HG02642 (cell line): ENCODE results near the gene PAPSS1.

Source experiments
- ATAC-seq: cut with Tn5 transposase; IDR thresholded peaks from one replicate; pipeline ENCODE4 v1.9.1; 2021; ENCODE audit warnings: mild to moderate bottlenecking; ENCODE audit not compliant: unreplicated experiment, poor library complexity

Gene PAPSS1

GRCh38 chr4:107631560-107631959 is 88.5 kb downstream of the PAPSS1 start:
- no peak for ATAC-seq

GRCh38 chr4:107630185-107630705 is 89.8 kb downstream of the PAPSS1 start:
- no peak for ATAC-seq

- no peak for ATAC-seq
Measured at GRCh38 chr4:107629318-107629717, 90.7 kb downstream of the PAPSS1 start.

- ATAC-seq, result no peak
Measured at GRCh38 chr4:107625391-107625902, 94.6 kb downstream of the PAPSS1 start.

- ATAC-seq, result no peak
Measured at GRCh38 chr4:107624024-107624423, 96.0 kb downstream of the PAPSS1 start.

GRCh38 chr4:107622006-107622405 is 98.0 kb downstream of the PAPSS1 start:
- no peak for ATAC-seq

GRCh38 chr4:107619731-107620130 is 100.3 kb downstream of the PAPSS1 start:
- ATAC-seq, result no peak

GRCh38 chr4:107619066-107619465 is 101.0 kb downstream of the PAPSS1 start:
- ATAC-seq, result no peak

GRCh38 chr4:107618656-107619055 is 101.4 kb downstream of the PAPSS1 start:
- ATAC-seq, result no peak

- ATAC-seq, result no peak
Measured at GRCh38 chr4:107616838-107617389, 103.1 kb downstream of the PAPSS1 start.

- no peak for ATAC-seq
Measured at GRCh38 chr4:107615809-107616208, 104.2 kb downstream of the PAPSS1 start.

GRCh38 chr4:107603430-107603829 is 116.6 kb downstream of the PAPSS1 start:
- no peak for ATAC-seq

- no peak for ATAC-seq
Measured at GRCh38 chr4:107600983-107601382, 119.1 kb downstream of the PAPSS1 start.

GRCh38 chr4:107600436-107600835 is 119.6 kb downstream of the PAPSS1 start:
- no peak for ATAC-seq

GRCh38 chr4:107599841-107600240 is 120.2 kb downstream of the PAPSS1 start:
- no peak for ATAC-seq

- no peak for ATAC-seq
Measured at GRCh38 chr4:107593230-107593629, 126.8 kb downstream of the PAPSS1 start.

- peak; percentile 83 for ATAC-seq
Measured at GRCh38 chr4:107592519-107592918, 127.5 kb downstream of the PAPSS1 start.

- no peak for ATAC-seq
Measured at GRCh38 chr4:107589269-107589668, 130.8 kb downstream of the PAPSS1 start.

GRCh38 chr4:107586371-107586770 is 133.7 kb downstream of the PAPSS1 start:
- no peak for ATAC-seq

- ATAC-seq, result no peak
Measured at GRCh38 chr4:107579099-107579498, 140.9 kb downstream of the PAPSS1 start.

- ATAC-seq, result no peak
Measured at GRCh38 chr4:107578321-107578720, 141.7 kb downstream of the PAPSS1 start.

GRCh38 chr4:107577743-107578142 is 142.3 kb downstream of the PAPSS1 start:
- ATAC-seq, result no peak
